ENCODE results near the gene TSHZ3. TPM values are rescaled to one million over a fixed set of nuclear protein-coding genes. Genes with fewer than 3 reads are reported as not detected.

The TSHZ3 gene
- total RNA-seq, 4 donors from 2014 or later: 0.19 to 5.3 (median 1.9) TPM

DNA sequence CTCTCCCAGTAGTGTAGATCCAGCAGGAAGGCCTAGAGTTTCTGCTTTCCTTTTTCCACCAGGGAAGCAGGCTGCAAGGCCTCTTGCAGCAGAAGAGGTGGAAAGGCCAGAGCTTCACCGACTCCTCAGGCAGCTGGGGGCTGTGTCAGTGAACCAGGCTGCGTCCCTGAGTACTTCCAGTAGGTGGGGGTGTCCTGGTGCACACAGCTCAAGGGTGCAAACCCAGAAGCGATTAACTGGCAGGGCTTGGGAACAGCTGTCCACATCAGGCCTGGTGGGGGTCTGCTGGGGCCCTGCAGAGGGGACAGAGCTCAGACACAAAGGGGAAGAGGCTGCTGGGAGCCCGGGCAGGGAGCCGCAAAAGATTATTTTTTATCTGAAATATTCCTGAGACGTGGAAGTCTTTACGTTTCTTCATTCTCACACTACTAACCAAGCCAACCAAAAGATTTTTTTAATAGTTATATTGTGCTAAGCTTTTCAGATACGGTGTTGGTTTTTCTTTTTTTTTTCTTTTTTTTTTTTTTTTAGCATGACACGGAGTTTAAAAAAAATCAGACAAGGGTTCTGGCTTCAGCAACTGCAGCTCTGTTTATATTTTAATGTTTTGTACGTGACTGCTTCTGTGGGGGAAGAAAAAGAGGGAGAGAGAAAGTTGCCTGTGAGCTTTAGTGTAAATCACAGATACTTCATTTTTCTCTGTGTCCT is 11.0 kb downstream of the TSHZ3 start:
- intact Hi-C loops (cut with DNase I): no loop called here
- Histone ChIP-seq H3K27ac (peak overlapping the region in 3 of 4 donors; percentile 53 to 74 (median 68)), H3K36me3 (no peaks in the 10 kb centered on the region), H3K9me3 (no peaks in the 10 kb centered on the region), H3K4me1 (peaks cover 6 to 45% (median 30%) of the 10 kb centered on the region in 3 donors), H3K4me3 (no peak overlapping the region), H3K27me3 (no peaks in the 10 kb centered on the region)
- 50 to 56% methylated on average over 8 to 9 of the region's 10 CpGs for WGBS, 2 donors
- TF ChIP-seq, protein P1, sequence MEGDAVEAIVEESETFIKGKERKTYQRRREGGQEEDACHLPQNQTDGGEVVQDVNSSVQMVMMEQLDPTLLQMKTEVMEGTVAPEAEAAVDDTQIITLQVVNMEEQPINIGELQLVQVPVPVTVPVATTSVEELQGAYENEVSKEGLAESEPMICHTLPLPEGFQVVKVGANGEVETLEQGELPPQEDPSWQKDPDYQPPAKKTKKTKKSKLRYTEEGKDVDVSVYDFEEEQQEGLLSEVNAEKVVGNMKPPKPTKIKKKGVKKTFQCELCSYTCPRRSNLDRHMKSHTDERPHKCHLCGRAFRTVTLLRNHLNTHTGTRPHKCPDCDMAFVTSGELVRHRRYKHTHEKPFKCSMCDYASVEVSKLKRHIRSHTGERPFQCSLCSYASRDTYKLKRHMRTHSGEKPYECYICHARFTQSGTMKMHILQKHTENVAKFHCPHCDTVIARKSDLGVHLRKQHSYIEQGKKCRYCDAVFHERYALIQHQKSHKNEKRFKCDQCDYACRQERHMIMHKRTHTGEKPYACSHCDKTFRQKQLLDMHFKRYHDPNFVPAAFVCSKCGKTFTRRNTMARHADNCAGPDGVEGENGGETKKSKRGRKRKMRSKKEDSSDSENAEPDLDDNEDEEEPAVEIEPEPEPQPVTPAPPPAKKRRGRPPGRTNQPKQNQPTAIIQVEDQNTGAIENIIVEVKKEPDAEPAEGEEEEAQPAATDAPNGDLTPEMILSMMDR (IDR thresholded peaks at IDR 0.05): peak in 4 of 6 experiments; percentile 20 to 40 (median 34)
- no peak for TF ChIP-seq POLR2A (IDR thresholded peaks at IDR 0.05)
- no peak for DNase-seq

- DNase-seq: no peak
- intact Hi-C loops (cut with DNase I): no loop called here
- H3K4me3 ChIP-seq: no peak overlapping the region
- peak overlapping the region in 2 of 4 donors; percentile 53 to 74 for H3K27ac ChIP-seq
- 71 to 86% methylated on average over 7 of the region's 7 CpGs for WGBS, 2 donors
- no peak for TF ChIP-seq POLR2A (IDR thresholded peaks at IDR 0.05)
- TF ChIP-seq, protein P1 (IDR thresholded peaks at IDR 0.05): no peak
- peaks cover 6 to 42% (median 30%) of the 10 kb centered on the region in 3 donors for H3K4me1 ChIP-seq
- H3K9me3 ChIP-seq: no peaks in the 10 kb centered on the region
- H3K36me3 ChIP-seq: no peaks in the 10 kb centered on the region
- no peaks in the 10 kb centered on the region for H3K27me3 ChIP-seq
These were observed 12.0 kb downstream of the TSHZ3 start for GRCh38 chr19:31337008-31337914.

GRCh38 chr19:31335716-31336115 is 13.5 kb downstream of the TSHZ3 start:
- H3K4me1 ChIP-seq: peaks cover 11 to 46% (median 34%) of the 10 kb centered on the region in 3 donors
- WGBS, 2 donors: 82 to 90% methylated on average over 5 of the region's 6 CpGs
- no peaks in the 10 kb centered on the region for H3K9me3 ChIP-seq
- intact Hi-C loops (cut with DNase I): no loop called here
- H3K36me3 ChIP-seq: no peaks in the 10 kb centered on the region
- H3K4me3 ChIP-seq: no peak overlapping the region
- H3K27me3 ChIP-seq: no peaks in the 10 kb centered on the region
- no peak overlapping the region for H3K27ac ChIP-seq
- no peak for DNase-seq
- TF ChIP-seq, protein P1 (IDR thresholded peaks at IDR 0.05): no peak
- no peak for TF ChIP-seq POLR2A (IDR thresholded peaks at IDR 0.05)

- Histone ChIP-seq H3K27me3 (no peaks in the 10 kb centered on the region), H3K27ac (no peak overlapping the region), H3K36me3 (no peaks in the 10 kb centered on the region), H3K4me3 (no peak overlapping the region), H3K9me3 (no peaks in the 10 kb centered on the region), H3K4me1 (peaks cover 13 to 46% (median 36%) of the 10 kb centered on the region in 3 donors)
- 82 to 93% methylated on average over 5 to 12 of the region's 12 CpGs for WGBS, 2 donors
- DNase-seq: no peak
- no peak for TF ChIP-seq POLR2A (IDR thresholded peaks at IDR 0.05)
- TF ChIP-seq, protein P1 (IDR thresholded peaks at IDR 0.05): no peak
- intact Hi-C loops (cut with DNase I): no loop called here
These were observed 14.2 kb downstream of the TSHZ3 start for GRCh38 chr19:31334849-31335624.

Data from esophagus squamous epithelium (tissue), 5 donors.